GM20000 (cell line): ENCODE results near the gene CTDSPL.

Experiments
- DNase-seq: peaks from one replicate; pipeline ENCODE4 v3.0.0; 2012; ENCODE audit warnings: low spot score
- CTCF ChIP-seq: IDR thresholded peaks from 2 replicates; pipeline ENCODE4 v1.5.1; 2012; ENCODE audit warnings: mild to moderate bottlenecking, control low read depth; ENCODE audit errors: extremely low read depth, missing control alignments

CTDSPL gene

GRCh38 chr3:38009807-38010591, 148.3 kb downstream of the CTDSPL start:
- no peak for TF ChIP-seq CTCF
- no peak for DNase-seq

- DNase-seq, result no peak
- TF ChIP-seq CTCF, result no peak
These were observed 149.4 kb downstream of the CTDSPL start for GRCh38 chr3:38011111-38011510.

- no peak for TF ChIP-seq CTCF
- DNase-seq, result no peak
These were observed 153.8 kb downstream of the CTDSPL start for GRCh38 chr3:38015485-38015884.

- no peak for TF ChIP-seq CTCF
- no peak for DNase-seq
These were observed 154.3 kb downstream of the CTDSPL start for GRCh38 chr3:38015984-38016383.

GRCh38 chr3:38016410-38016809, 154.7 kb downstream of the CTDSPL start:
- no peak for DNase-seq
- TF ChIP-seq CTCF, result no peak

- no peak for TF ChIP-seq CTCF
- no peak for DNase-seq
These were observed 155.3 kb downstream of the CTDSPL start for GRCh38 chr3:38016847-38017444.

GRCh38 chr3:38017445-38018295, 156.0 kb downstream of the CTDSPL start:
- no peak for TF ChIP-seq CTCF
- no peak for DNase-seq
